Parathyroid adenoma (tissue), 2 donors: ENCODE results near the gene GNG13.
"Not testable (repeated sequence)": the region's sequence is repeated elsewhere in the genome, so short reads cannot be mapped to it uniquely, and the experiment has no call there.

Experiments
- H2AFZ ChIP-seq: fragments of 300-600 bp; sonication (generic); one replicate; pipeline ENCODE4 v1.7.0; 2017; ENCODE audit warnings: antibody characterized with exemption, mild to moderate bottlenecking
- H3K27ac ChIP-seq: fragments of 300-600 bp; sonication (generic); one replicate; pipeline ENCODE4 v1.7.0; 2017
- H3K27me3 ChIP-seq: fragments of 300-600 bp; sonication (generic); one replicate; pipeline ENCODE4 v1.7.0; 2017; ENCODE audit warnings: low read length; ENCODE audit not compliant: control insufficient read depth, insufficient read depth
- H3K36me3 ChIP-seq: fragments of 300-600 bp; sonication (generic); one replicate; pipeline ENCODE4 v1.7.0; 2017; ENCODE audit warnings: low read length; ENCODE audit not compliant: control insufficient read depth, insufficient read depth
- H3K4me1 ChIP-seq: fragments of 300-600 bp; sonication (generic); one replicate; pipeline ENCODE4 v1.7.0; 2017; ENCODE audit warnings: control low read depth
- H3K4me2 ChIP-seq: fragments of 300-600 bp; sonication (generic); one replicate; pipeline ENCODE4 v1.7.0; 2017; ENCODE audit warnings: low read length
- H3K4me3 ChIP-seq: fragments of 300-600 bp; sonication (generic); one replicate; pipeline ENCODE4 v1.7.0; 2017; ENCODE audit warnings: low read depth, low read length
- H3K79me2 ChIP-seq: fragments of 300-600 bp; sonication (generic); one replicate; pipeline ENCODE4 v1.7.0; 2017; ENCODE audit warnings: control low read depth
- H3K9ac ChIP-seq: fragments of 300-600 bp; sonication (generic); one replicate; pipeline ENCODE4 v1.7.0; 2017; ENCODE audit warnings: mild to moderate bottlenecking
- H3K9me3 ChIP-seq: fragments of 300-600 bp; sonication (generic); one replicate; pipeline ENCODE4 v1.7.0; 2017; ENCODE audit warnings: low read length; ENCODE audit not compliant: control insufficient read depth
- CTCF ChIP-seq: fragments of 300-600 bp; sonication (generic); IDR thresholded peaks from one replicate; pipeline ENCODE4 v1.7.0; 2017; ENCODE audit warnings: antibody characterized with exemption, mild to moderate bottlenecking
- donor health status: primary hyperparathyroidism.

Gene GNG13

GRCh38 chr16:778447-778846 is 22.1 kb downstream of the GNG13 start:
- H3K9ac ChIP-seq = no peak overlapping the region
- H3K9me3 ChIP-seq = no peaks in the 10 kb centered on the region
- no peak overlapping the region for H2AFZ ChIP-seq
- H3K36me3 ChIP-seq = no peaks in the 10 kb centered on the region
- no peak overlapping the region for H3K4me3 ChIP-seq
- TF ChIP-seq CTCF = no peak
- H3K79me2 ChIP-seq = no peaks in the 10 kb centered on the region
- no peak overlapping the region for H3K27ac ChIP-seq
- no peaks in the 10 kb centered on the region for H3K4me1 ChIP-seq
- H3K4me2 ChIP-seq = no peak overlapping the region
- no peaks in the 10 kb centered on the region for H3K27me3 ChIP-seq

- H3K27me3 ChIP-seq = no peaks in the 10 kb centered on the region
- no peak overlapping the region for H2AFZ ChIP-seq
- TF ChIP-seq CTCF = no peak
- H3K9ac ChIP-seq = no peak overlapping the region
- no peak overlapping the region for H3K4me3 ChIP-seq
- no peaks in the 10 kb centered on the region for H3K36me3 ChIP-seq
- no peaks in the 10 kb centered on the region for H3K4me1 ChIP-seq
- H3K4me2 ChIP-seq = no peak overlapping the region
- no peaks in the 10 kb centered on the region for H3K79me2 ChIP-seq
- no peak overlapping the region for H3K27ac ChIP-seq
- no peaks in the 10 kb centered on the region for H3K9me3 ChIP-seq
Observed at GRCh38 chr16:777826-778225, 22.7 kb downstream of the GNG13 start.

GRCh38 chr16:776824-777223 is 23.7 kb downstream of the GNG13 start:
- Histone ChIP-seq H3K9me3 (no peaks in the 10 kb centered on the region), H3K4me2 (no peak overlapping the region), H3K9ac (no peak overlapping the region), H3K79me2 (no peaks in the 10 kb centered on the region), H3K4me1 (no peaks in the 10 kb centered on the region), H3K27me3 (no peaks in the 10 kb centered on the region), H3K4me3 (no peak overlapping the region), H2AFZ (no peak overlapping the region), H3K36me3 (no peaks in the 10 kb centered on the region), H3K27ac (no peak overlapping the region)
- TF ChIP-seq CTCF = no peak

GRCh38 chr16:776298-776697 is 24.2 kb downstream of the GNG13 start:
- H3K36me3 ChIP-seq, H3K27me3 ChIP-seq, H3K9me3 ChIP-seq, H3K9ac ChIP-seq, H2AFZ ChIP-seq, H3K4me2 ChIP-seq, H3K4me1 ChIP-seq, H3K79me2 ChIP-seq, H3K27ac ChIP-seq, H3K4me3 ChIP-seq: not testable (repeated sequence)

GRCh38 chr16:775236-775796 is 25.2 kb downstream of the GNG13 start:
- Histone ChIP-seq H2AFZ (no peak overlapping the region), H3K4me1 (no peaks in the 10 kb centered on the region), H3K79me2 (no peaks in the 10 kb centered on the region), H3K9ac (no peak overlapping the region), H3K4me3 (no peak overlapping the region), H3K4me2 (no peak overlapping the region), H3K27ac (no peak overlapping the region), H3K9me3 (no peaks in the 10 kb centered on the region), H3K36me3 (no peaks in the 10 kb centered on the region), H3K27me3 (no peaks in the 10 kb centered on the region)
- TF ChIP-seq CTCF = no peak
